CD4-positive, alpha-beta T cell treated with Interferon alpha-2 for 1 hour (primary cell): ENCODE measurements around the gene SLC38A7.
A peak's percentile ranks its signal among the peaks of the same experiment; 100 is the strongest.
"Not testable (repeated sequence)": the region's sequence is repeated elsewhere in the genome, so short reads cannot be mapped to it uniquely, and the experiment has no call there.

Source experiments
- DNase-seq, 2 donors: peaks; one replicate each; pipeline ENCODE4 v3.0.0-alpha.2; 2020 to 2022

Gene SLC38A7, protein sequence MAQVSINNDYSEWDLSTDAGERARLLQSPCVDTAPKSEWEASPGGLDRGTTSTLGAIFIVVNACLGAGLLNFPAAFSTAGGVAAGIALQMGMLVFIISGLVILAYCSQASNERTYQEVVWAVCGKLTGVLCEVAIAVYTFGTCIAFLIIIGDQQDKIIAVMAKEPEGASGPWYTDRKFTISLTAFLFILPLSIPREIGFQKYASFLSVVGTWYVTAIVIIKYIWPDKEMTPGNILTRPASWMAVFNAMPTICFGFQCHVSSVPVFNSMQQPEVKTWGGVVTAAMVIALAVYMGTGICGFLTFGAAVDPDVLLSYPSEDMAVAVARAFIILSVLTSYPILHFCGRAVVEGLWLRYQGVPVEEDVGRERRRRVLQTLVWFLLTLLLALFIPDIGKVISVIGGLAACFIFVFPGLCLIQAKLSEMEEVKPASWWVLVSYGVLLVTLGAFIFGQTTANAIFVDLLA

DNA sequence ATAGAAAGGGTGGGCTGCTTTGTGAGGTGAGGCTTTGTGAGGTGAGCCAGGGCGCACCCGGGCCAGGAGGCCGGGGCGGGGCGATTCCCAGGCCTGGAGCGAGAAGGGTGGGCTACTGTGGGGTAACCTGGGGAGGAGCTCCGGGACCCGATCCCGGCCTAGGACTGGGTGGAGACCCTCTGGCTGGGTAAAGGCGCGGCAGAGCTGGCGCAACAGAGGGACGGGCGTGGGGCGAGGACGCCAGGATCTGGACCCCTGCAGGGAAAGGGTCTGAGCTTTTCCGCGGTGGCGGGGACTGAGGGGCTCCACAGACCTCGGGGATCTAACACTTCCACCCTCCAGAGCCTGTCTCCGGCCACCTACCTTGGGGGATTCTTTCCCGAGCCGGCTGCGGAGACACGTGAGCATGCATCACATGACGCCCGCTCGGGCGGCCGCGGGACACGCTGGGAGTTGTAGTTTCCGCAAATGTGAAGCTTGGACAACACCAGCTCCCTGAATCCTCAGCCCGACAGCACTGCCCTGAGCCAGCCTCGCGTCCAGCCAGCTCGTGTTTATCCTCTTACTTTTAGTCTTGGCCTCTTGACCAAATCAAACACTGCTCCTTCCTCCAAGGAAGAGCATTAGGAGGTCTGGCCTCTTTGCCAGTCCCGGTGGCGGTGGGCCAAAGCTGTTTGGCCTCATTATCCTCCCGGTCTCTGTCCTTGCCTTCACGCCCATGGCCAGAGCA lies at the start of gene SLC38A7:
Gene SLC38A7, minus strand, starts transcription at position 417 of the 730 bp plus-strand sequence. CDS start 4,644 bp downstream, outside the sequence.
- DNase-seq = peak; percentile 76 to 78

DNA sequence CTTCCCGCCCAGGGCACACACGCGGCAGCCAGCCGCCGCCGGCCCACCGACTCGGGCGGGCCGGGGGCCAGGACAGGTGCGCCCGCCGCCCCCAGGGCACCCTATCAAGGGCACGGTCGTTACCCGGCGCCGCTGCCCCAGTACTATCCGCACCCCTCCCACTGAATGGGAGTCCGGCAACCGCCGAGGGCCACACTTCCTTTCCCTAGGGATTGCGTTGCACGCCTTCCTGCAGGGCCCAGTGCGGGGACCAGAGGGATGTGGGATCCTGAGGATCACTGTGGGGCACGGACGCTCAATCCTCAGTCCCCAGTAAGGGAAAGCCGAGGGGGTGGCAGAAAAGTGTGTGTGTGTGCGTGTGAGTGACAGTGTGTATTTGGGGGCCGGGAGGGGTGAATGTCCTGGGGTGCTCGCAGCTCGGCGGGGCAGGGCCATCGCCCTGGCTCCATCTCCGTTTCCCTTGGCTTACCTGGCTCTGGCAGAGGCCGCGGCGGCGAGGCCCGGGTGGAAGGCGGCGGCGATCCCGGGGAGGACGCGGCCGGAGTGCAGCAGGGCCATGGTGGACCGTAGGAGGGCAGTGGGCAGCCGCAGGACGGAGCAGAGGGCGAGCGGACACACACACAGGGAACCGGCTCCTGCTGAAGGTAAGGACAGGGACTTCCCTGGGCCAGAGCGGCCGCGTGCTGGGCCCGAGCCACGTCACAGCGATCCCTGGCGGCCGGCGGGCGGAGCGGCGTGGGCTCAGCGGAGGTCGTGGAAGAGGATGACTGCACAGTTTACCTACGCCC lies 49.3 kb upstream of the SLC38A7 start, which contains the start of gene GOT2:
Gene GOT2, minus strand, starts transcription at position 646 of the 788 bp plus-strand sequence. Its CDS starts 88 bp downstream, at position 558.
- peak; percentile 78 to 84 for DNase-seq

DNA sequence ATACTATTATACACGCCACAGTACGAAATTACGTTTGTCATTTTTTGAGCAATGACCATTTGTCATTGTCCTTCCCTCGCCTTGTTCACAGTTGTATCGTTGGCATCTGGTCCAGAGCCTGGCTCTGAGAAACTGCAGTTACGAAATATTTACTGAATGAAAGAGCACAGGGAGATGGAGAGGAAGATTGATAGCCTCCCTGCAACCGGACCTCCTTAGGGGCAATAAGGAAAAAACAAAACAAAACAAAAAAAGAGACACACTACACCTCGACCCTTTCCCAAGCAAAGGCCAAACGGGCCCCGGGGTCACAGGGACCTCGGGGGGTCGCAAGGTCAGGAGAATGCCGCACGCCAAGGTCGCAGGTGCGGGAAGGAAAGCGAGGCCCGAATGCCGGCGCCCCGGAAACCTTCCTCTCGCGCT lies 48.7 kb upstream of the SLC38A7 start:
- no peak for DNase-seq

DNA sequence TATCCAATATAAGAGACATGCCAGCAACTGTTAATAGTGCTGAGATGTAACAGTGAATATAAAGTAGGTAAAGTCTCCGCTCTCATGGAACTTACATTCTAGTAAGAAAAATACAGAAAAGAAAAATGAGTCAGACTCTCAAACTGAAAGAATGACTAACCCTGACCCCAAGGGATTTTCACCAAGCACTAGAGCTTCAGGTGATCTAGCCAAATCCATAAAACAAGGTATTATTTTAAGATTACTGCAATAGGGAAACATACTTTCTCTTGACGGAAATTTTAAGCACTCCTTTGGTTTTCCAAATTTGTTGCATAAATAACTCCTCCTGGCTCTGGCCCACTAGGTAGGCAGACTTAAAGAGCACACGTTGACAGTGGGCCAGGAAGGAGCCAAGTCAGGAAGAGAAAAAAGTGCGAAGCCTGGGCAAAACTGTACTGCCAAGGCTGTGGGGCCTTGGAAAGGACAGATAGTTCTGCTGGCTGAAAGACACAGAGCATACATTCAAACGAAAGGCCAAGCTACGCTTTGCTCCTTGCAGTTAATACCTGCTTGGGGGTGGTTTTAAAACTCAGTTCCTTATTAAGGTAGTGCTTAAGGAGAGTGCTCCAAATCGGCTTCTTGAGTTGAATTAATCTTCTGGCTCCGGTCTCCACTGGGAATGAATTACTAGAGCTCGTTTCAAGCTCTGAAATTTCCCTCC lies 48.1 kb upstream of the SLC38A7 start:
- DNase-seq = no peak

DNA sequence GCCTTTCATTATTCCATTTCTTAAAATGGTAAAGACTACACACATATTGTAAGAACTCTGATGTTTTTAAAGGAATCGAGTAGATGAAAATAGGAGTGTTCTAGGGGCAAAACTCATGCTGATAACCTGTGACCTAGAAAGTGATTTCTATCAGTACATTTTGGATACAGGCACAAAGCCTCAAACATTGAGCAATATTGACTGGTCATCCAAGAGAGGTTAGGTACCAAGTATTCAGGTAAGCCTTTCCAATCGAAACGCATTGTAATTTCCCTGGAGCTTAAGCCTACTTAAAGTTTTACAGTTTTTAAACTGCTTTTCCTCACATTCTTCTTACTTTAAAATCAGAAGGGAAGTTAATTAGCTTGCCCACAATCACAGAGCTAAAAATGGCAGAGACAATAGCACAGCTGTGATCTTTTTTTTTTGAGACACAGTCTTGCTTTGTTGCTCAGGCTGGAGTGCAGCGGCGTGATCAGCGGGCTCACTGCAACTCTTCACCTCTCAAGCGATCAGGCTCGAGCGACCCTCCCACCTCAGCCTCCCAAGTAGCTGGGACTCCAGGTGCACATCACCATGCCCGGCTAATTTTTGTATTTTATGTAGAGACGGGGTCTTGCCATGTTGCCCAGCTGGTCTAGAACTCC lies 46.3 kb upstream of the SLC38A7 start:
- no peak for DNase-seq

DNA sequence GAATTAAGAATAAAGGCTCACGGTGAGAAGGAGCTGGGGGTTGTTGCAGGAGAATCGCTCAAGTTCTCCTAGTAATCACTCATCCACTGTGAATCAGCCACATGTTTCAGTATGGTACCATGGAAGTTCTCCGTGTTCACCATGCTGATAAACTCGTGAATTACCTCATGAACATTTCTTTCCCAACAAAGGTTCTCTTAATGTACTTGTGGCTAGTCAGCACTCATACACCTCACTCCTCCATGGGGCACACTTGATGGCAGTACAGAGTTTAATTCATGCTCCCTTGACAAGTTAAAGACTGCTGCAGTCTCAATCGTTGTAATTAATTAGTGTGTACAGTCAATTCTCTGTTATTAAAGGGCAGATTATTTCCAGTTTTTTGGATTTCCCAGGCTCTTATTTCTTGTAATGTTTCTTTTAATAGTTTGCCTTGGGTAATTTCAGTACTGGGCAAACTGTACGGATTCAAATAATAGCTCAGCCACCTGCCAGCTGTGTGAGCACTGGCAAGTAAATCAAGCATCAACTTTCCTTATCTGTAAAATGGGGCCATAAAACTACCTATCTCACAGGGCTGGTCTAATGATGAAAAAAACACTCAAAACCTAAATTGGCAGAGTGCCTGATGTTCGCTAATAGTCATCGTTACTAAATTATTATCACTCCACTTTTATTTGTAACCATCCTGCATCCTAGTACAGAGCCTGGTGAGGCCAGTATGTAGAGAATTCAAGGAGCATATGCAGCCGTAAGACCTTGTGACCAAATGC lies 43.4 kb upstream of the SLC38A7 start:
- DNase-seq = no peak

DNA sequence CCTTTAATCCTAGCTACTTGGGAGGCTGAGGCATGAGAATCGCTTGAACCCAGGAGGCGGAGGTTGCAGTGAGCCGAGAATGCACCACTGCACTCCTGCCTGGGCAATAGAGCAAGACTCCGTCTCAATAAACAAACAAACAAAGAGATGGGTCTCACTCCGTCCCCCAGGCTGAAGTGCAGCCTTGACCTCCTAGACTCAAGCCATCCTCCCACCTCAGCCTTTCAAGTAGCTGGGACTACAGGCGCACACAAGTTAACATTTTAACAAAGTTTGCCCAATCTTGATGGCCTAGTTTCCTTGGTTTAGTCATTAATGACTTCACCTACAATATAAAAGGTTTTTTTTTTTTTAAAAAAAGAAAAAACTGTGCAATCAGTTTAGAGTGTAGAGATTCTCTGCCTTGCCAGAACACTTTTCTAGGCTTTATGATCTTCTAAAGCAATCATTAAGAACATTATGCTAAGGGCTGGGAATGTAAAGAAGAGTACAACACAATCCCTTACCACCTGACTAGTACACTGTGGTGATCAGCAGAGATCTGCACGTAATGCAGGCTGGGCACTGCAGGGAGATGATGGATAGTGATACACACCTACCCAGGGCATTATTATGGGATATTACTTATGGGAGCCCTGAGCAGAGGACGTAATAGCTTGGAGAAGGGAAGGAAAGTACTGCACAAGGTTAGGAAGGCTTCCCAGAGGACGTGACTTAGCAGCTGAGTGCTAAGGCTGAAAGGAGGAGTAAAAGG lies 42.6 kb upstream of the SLC38A7 start:
- no peak for DNase-seq

DNA sequence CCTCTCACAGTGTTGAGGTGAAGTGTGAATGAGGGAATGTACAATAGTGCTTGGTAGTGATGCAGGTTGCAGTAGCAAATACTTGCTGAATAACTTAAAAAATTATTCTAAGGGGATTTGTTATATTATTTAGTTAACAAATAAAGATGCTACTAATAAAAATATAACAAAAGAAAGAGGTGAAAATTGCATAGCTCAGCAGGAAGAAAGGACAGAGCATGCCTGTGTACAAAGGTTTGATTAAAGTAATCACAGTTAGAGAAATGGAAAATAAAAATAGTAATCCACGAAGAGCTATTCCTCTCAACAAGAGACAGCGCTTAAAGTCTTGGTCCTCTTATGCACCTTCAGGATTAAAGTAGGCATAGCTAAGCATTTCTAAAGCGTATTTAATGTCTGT lies 38.5 kb upstream of the SLC38A7 start:
- DNase-seq = no peak

DNA sequence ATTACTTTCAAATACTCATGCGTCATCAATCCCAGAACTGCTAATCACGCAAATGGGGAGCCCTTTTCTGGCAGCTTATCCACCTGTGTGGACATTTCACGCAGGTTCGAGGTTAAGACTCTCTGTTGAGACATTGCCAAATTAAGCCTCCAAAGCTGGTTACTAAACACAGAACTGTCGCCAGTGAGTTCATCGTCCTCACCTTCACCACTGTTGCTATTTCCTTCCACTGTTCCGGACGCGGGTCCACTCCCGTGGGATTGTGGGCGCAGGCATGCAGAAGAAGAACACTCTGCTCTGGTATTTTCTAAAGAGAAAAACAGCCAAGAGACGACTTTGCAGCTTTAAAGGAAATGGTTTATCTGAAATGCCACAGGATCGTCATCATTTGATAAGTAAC lies 33.4 kb upstream of the SLC38A7 start:
- no peak for DNase-seq

DNA sequence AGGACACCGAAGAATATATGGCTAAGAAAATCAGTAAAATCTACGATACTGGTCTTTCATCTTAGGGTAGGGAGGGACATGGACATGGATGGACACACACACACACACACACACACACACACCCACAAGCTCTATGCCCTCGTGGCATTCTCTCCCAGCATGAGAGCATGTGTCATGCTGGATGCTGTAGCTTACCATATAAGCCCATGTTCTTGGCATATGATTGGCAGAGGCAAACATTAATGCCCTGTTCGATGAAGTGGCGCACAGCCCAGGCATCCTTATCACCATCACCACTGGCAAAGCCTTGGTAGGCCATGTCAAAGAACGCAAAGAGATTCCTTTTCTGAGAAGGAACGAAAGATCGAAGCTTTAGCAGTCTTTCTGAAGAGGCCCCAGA lies 31.9 kb upstream of the SLC38A7 start:
- DNase-seq = no peak

DNA sequence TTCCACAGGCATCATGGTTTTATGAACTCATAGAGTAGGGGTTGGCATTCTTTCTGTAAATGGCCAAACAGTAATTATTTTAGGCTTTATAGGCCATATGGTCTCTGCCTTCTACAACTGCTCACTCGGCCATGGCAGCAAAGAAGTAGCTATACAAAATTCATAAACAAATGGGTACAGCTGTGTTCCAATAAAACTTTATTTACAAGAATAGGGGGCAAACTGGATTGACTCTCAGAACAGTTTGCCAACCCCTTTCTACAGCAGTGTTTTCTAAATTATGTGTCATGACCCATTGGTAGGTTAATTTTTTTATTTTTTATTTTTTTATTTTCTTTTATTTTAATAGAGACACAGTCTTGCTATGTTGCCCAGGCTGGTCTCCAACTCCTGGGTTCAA lies 29.2 kb upstream of the SLC38A7 start:
- DNase-seq = no peak

DNA sequence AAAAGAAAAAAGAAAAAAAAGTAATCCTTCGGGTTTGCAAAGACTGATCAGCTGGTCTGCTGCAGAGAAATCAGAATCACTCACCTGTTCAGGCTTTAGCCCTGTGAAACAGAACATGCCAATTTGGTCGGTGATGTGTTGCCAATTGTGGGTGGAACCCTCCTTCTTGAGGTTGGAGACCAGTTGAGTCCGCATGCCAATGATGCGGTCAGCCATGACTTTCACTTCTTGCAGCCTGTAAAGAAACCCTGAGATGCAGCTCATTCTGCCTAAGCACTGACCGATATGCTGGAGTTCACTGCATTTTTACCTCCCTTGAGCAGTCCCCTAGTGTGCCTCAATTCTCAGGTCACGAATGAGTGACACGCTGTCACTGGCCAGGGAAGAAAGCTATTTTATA lies 24.8 kb upstream of the SLC38A7 start:
- DNase-seq = no peak

DNA sequence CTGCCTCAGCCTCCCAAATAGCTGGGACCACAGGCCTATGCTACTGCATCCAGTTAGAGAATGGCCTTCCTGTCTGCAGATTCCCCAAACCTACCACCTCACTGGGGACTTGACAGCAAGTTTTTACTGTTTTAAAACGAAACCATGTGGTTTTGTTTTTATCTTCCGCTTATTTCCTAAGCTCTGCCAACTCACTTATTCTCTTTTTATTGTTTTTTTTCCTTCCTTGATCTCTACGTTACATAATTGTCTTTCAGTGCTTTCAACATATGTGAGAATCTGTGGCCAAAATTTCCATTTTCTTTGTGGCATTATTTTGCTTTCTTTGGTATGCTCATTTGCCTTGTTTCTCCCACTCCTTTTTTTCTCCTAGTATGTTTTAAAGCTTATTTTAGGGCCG lies 14.6 kb upstream of the SLC38A7 start:
- DNase-seq = no peak

DNA sequence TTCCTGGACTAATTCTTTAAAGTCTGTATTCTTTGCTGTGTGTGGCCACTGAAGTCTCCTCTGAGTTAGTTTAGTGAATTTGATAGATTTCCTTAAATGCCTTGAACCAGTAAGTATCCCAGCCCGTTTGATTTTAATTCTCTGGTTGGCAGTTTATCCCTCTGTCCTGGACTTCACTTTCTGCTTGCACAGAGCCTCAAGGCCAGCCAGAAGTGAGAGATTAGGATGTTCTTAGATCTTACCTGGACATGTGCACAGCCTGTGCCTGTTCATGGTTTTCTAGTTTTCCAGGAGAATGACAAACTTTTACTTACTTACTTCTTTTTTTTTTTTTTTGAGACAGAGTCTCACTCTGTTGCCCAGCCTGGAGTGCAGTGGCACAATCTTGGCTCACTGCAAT lies 10.8 kb upstream of the SLC38A7 start:
- DNase-seq = no peak

DNA sequence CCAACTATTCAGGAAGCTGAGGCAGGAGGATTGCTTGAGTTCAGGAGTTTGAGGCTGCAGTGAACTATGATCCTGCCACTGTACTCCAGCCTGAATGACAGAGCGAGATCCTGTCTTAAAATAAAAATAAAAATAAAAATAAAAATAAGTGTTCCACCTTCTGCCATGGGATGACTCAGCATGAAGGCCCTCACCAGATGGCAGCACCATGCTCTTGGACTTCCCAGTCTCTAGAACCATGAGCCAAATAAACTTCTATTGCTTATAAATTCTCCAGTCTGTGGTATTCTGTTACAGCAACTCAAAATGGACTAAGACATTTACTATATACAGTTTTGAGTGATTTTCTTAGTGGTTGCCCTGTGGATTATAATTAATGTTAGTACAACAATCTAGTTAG lies 7.9 kb upstream of the SLC38A7 start:
- no peak for DNase-seq

DNA sequence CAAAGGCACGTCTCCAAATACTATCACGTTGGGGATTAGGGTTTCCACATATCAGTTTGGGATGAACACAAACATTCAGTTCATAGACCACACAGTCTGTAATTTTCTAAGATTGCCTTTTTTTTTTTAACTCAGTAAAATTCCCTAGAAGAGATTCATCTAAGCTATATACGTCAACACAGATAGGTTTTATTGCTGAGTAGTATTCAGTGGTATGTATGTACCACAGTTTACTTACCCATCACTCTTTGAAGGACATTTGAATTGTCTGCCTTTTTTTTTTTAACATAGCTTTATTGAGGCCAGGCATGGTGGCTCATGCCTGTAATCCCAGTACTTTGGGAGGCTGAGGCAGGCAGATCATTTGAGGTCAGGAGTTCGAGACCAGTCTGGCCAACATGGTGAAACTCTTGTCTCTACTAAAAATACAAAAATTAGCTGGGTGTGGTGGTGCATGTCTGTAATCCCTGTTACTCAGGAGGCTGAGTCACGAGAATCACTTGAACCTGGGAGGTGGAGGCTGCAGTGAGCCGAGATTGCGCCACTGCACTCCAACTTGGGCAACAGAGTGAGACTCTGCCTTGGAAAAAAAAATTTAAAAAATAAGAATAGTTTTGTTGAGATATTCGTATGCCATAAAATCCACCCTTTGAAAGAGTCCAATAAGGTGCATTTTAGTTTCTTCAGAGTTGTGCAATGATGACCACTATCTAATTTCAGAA lies 2.6 kb upstream of the SLC38A7 start:
- not testable (repeated sequence) for DNase-seq

DNA sequence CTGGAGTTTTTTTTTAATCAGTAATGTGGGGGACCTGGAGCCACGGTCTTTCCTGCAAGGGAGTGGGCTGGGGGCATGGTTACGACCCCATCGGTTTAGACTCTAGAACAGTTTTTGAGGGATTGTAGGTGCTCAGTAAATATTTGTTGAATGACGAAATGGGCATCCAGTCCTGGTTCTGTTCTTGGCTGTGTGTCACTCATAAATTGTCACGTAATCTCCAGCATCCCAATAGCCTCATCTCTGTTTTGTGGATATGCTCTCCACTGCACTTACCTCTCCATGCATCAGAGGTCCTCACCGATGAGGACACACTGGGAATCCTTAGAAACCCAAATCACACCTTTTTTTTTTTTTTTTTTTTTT lies 497 bp upstream of the SLC38A7 start:
- DNase-seq = no peak

DNA sequence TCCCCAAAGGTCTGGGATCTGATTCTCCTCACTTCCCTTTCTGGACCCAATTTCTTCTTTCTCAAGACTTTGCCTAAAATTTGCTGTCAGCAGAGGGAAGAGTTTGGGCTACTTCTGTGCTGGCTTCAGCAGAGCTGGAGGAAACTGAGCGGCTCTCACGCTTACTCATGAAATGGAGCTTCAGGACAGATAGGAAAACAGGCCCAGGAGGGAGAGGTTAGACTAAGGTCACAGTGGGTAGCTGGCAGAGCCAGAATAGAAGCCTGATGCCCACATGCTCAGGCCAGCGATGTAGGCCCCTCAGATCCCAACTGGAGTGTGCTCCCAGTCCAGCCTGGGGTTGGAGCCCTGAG lies 593 bp downstream of the SLC38A7 start:
- DNase-seq = no peak

DNA sequence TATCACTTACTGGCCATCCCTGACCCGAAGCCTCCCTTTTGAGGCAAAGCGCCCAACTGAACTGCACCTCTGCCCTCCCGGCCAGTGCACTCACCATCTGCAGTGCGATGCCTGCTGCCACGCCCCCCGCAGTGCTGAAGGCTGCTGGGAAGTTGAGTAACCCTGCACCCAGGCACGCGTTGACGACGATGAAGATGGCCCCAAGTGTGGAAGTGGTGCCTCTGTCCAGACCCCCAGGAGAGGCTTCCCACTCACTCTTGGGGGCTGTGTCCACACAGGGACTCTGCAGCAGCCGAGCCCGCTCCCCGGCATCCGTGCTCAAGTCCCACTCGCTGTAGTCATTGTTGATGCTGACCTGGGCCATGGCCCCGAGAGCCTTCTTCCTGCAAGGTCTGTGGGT lies 4.8 kb downstream of the SLC38A7 start:
- DNase-seq = no peak

DNA sequence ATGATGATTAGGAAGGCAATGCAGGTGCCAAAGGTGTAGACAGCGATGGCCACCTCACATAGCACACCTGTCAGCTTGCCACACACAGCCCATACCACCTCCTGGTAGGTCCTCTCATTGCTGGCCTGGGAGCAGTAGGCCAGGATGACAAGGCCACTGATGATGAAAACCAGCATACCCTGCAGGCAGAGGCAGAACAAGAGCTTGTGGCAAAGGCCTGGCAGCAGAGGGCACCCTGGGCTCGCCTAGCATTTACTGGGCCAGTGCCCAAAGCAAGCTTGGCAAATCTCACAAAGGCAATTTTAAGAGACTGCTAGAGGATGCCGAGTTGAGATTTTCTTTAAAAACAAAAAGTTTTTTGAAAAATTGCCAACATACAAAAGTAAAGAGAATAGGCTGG lies 5.9 kb downstream of the SLC38A7 start:
- DNase-seq = no peak
